KBM-7 (cell line): ENCODE results near the gene TMEM229A.

ENCODE experiments used
- DNase-seq: peaks from one replicate; pipeline ENCODE4 v3.0.0-alpha.2; 2015
- in situ Hi-C: fragments of 300-500 bp; cut with MboI; formaldehyde crosslinking; loops from 2 replicates; pipeline ENCODE4 v1.14.3; 2020; ENCODE audit warnings: low sequenced_read_pairs, low pct_unique_long_range_greater_than_20kb, mixed read lengths

Gene TMEM229A

GRCh38 chr7:123993996-123994395, 38.9 kb downstream of the TMEM229A start:
- in situ Hi-C loops = no loop called here
- DNase-seq = no peak

DNA sequence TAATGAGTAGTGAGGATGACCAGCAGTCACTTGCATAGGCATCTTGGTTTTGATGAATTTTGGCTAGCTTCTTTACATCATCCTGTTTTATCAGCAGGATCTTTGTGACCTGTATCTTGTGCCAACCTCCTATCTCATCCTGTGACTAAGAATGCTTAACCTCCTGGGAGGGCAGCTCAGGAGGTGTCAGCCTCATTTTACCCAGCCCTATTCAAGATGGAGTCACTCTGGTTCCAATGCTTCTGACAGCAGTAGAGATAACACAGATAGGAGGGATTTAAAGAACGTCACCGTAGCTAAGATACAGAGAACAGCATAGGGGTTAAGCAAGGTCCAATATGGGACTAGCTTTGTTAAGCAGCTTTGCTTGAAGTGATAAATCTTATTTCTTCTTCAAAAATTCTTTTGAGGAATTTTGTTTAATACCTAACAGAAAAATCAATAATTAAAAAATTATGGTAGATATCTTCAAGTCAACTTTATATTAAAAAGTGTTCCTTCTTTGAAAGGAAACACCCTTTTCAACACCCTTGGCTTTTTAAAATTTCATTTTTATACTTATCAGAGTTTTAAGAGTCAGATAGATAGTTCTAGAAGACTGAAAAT, 39.9 kb downstream of the TMEM229A start:
- in situ Hi-C loops = no loop called here
- DNase-seq = no peak

- in situ Hi-C loops = no loop called here
These were observed 45.4 kb downstream of the TMEM229A start for GRCh38 chr7:123987445-123987844.

More at GRCh38 chr7:123987445-123987844, 45.4 kb downstream of the TMEM229A start:
- no peak for DNase-seq
